Measurements from ENCODE around the gene ARHGDIG. TPM values are rescaled to one million over a fixed set of nuclear protein-coding genes. Genes with fewer than 3 reads are reported as not detected.

Gene ARHGDIG
- total RNA-seq, 3 donors from 2014 or later = not detected

GRCh38 chr16:311725-312124, 31.3 kb downstream of the ARHGDIG start:
- peaks cover 12% of the 10 kb centered on the region for H3K36me3 Mint-ChIP-seq (ENCODE audit: insufficient read depth)
- DNase-seq (no peak), ATAC-seq (no peak)
- H3K27me3 Mint-ChIP-seq (ENCODE audit: low read depth) = no peaks in the 10 kb centered on the region
- peaks cover 18% of the 10 kb centered on the region for H3K4me1 Mint-ChIP-seq (ENCODE audit: low read depth)
- no peaks in the 10 kb centered on the region for H3K9me3 Mint-ChIP-seq
- H3K4me3 Mint-ChIP-seq = no peak overlapping the region

GRCh38 chr16:314351-314750, 34.0 kb downstream of the ARHGDIG start:
- Mint-ChIP-seq H3K4me1 (ENCODE audit: low read depth) (peaks cover 28% of the 10 kb centered on the region), H3K9me3 (no peaks in the 10 kb centered on the region), H3K4me3 (no peak overlapping the region), H3K36me3 (ENCODE audit: insufficient read depth) (peaks cover 19% of the 10 kb centered on the region), H3K27me3 (ENCODE audit: low read depth) (no peaks in the 10 kb centered on the region)
- DNase-seq (no peak), ATAC-seq (no peak)

GRCh38 chr16:314795-315299, 34.5 kb downstream of the ARHGDIG start:
- no peaks in the 10 kb centered on the region for H3K27me3 Mint-ChIP-seq (ENCODE audit: low read depth)
- ATAC-seq = no peak
- no peak overlapping the region for H3K4me3 Mint-ChIP-seq
- H3K4me1 Mint-ChIP-seq (ENCODE audit: low read depth) = peaks cover 29% of the 10 kb centered on the region
- H3K9me3 Mint-ChIP-seq = no peaks in the 10 kb centered on the region
- DNase-seq = no peak
- H3K36me3 Mint-ChIP-seq (ENCODE audit: insufficient read depth) = peaks cover 19% of the 10 kb centered on the region

GRCh38 chr16:316741-317464, 36.5 kb downstream of the ARHGDIG start:
- H3K9me3 Mint-ChIP-seq = no peaks in the 10 kb centered on the region
- H3K36me3 Mint-ChIP-seq (ENCODE audit: insufficient read depth) = peaks cover 18% of the 10 kb centered on the region
- H3K4me1 Mint-ChIP-seq (ENCODE audit: low read depth) = peaks cover 41% of the 10 kb centered on the region
- H3K4me3 Mint-ChIP-seq = no peak overlapping the region
- peak in 1 of 2 donors; percentile 18 for ATAC-seq
- no peaks in the 10 kb centered on the region for H3K27me3 Mint-ChIP-seq (ENCODE audit: low read depth)
- no peak for DNase-seq

GRCh38 chr16:317583-317982, 37.2 kb downstream of the ARHGDIG start:
- peaks cover 13% of the 10 kb centered on the region for H3K36me3 Mint-ChIP-seq (ENCODE audit: insufficient read depth)
- peaks cover 43% of the 10 kb centered on the region for H3K4me1 Mint-ChIP-seq (ENCODE audit: low read depth)
- no peak overlapping the region for H3K4me3 Mint-ChIP-seq
- no peaks in the 10 kb centered on the region for H3K9me3 Mint-ChIP-seq
- ATAC-seq (peak in 1 of 2 donors; percentile 43), DNase-seq (no peak)
- H3K27me3 Mint-ChIP-seq (ENCODE audit: low read depth) = no peaks in the 10 kb centered on the region

- ATAC-seq (no peak), DNase-seq (no peak)
- Mint-ChIP-seq H3K36me3 (ENCODE audit: insufficient read depth) (peaks cover 13% of the 10 kb centered on the region), H3K4me3 (no peak overlapping the region), H3K4me1 (ENCODE audit: low read depth) (peaks cover 50% of the 10 kb centered on the region), H3K9me3 (no peaks in the 10 kb centered on the region), H3K27me3 (ENCODE audit: low read depth) (no peaks in the 10 kb centered on the region)
Observed at GRCh38 chr16:318628-319027, 38.2 kb downstream of the ARHGDIG start.

GRCh38 chr16:320206-320605, 39.8 kb downstream of the ARHGDIG start:
- H3K27me3 Mint-ChIP-seq (ENCODE audit: low read depth) = no peaks in the 10 kb centered on the region
- DNase-seq = no peak
- H3K4me3 Mint-ChIP-seq = no peak overlapping the region
- H3K36me3 Mint-ChIP-seq (ENCODE audit: insufficient read depth) = peaks cover 9% of the 10 kb centered on the region
- H3K9me3 Mint-ChIP-seq = no peaks in the 10 kb centered on the region
- ATAC-seq = no peak
- H3K4me1 Mint-ChIP-seq (ENCODE audit: low read depth) = peaks cover 61% of the 10 kb centered on the region

GRCh38 chr16:321532-321931, 41.1 kb downstream of the ARHGDIG start:
- Mint-ChIP-seq H3K4me3 (no peak overlapping the region), H3K4me1 (ENCODE audit: low read depth) (peaks cover 67% of the 10 kb centered on the region), H3K36me3 (ENCODE audit: insufficient read depth) (peaks cover 9% of the 10 kb centered on the region), H3K9me3 (no peaks in the 10 kb centered on the region), H3K27me3 (ENCODE audit: low read depth) (no peaks in the 10 kb centered on the region)
- ATAC-seq (no peak), DNase-seq (no peak)

- no peaks in the 10 kb centered on the region for H3K9me3 Mint-ChIP-seq
- H3K4me1 Mint-ChIP-seq (ENCODE audit: low read depth) = peaks cover 73% of the 10 kb centered on the region
- H3K36me3 Mint-ChIP-seq (ENCODE audit: insufficient read depth) = peaks cover 9% of the 10 kb centered on the region
- H3K27me3 Mint-ChIP-seq (ENCODE audit: low read depth) = no peaks in the 10 kb centered on the region
- H3K4me3 Mint-ChIP-seq = no peak overlapping the region
- ATAC-seq (no peak), DNase-seq (no peak)
Observed at GRCh38 chr16:322476-323143, 42.2 kb downstream of the ARHGDIG start.

GRCh38 chr16:324201-324450, 43.7 kb downstream of the ARHGDIG start:
- H3K27me3 Mint-ChIP-seq (ENCODE audit: low read depth) = no peaks in the 10 kb centered on the region
- DNase-seq (no peak), ATAC-seq (no peak)
- H3K4me1 Mint-ChIP-seq (ENCODE audit: low read depth) = peaks cover 68% of the 10 kb centered on the region
- H3K9me3 Mint-ChIP-seq = no peaks in the 10 kb centered on the region
- H3K4me3 Mint-ChIP-seq = peak overlapping the region; percentile 70
- H3K36me3 Mint-ChIP-seq (ENCODE audit: insufficient read depth) = peaks cover under 1% of the 10 kb centered on the region

- peak overlapping the region; percentile 70 for H3K4me3 Mint-ChIP-seq
- H3K27me3 Mint-ChIP-seq (ENCODE audit: low read depth) = no peaks in the 10 kb centered on the region
- no peaks in the 10 kb centered on the region for H3K9me3 Mint-ChIP-seq
- H3K4me1 Mint-ChIP-seq (ENCODE audit: low read depth) = peaks cover 63% of the 10 kb centered on the region
- DNase-seq (peak; percentile 43), ATAC-seq (peak; percentile 62 to 74)
- no peaks in the 10 kb centered on the region for H3K36me3 Mint-ChIP-seq (ENCODE audit: insufficient read depth)
Observed at GRCh38 chr16:324451-325334, 44.3 kb downstream of the ARHGDIG start.

- H3K4me1 Mint-ChIP-seq (ENCODE audit: low read depth) = peaks cover 62% of the 10 kb centered on the region
- H3K9me3 Mint-ChIP-seq = no peaks in the 10 kb centered on the region
- ATAC-seq (no peak), DNase-seq (no peak)
- H3K36me3 Mint-ChIP-seq (ENCODE audit: insufficient read depth) = peaks cover 5% of the 10 kb centered on the region
- peak overlapping the region; percentile 70 for H3K4me3 Mint-ChIP-seq
- no peaks in the 10 kb centered on the region for H3K27me3 Mint-ChIP-seq (ENCODE audit: low read depth)
Observed at GRCh38 chr16:325375-326145, 45.2 kb downstream of the ARHGDIG start.

- ATAC-seq = no peak
- no peak for DNase-seq
- no peaks in the 10 kb centered on the region for H3K27me3 Mint-ChIP-seq (ENCODE audit: low read depth)
- H3K36me3 Mint-ChIP-seq (ENCODE audit: insufficient read depth) = peaks cover 8% of the 10 kb centered on the region
- H3K9me3 Mint-ChIP-seq = no peaks in the 10 kb centered on the region
- no peak overlapping the region for H3K4me3 Mint-ChIP-seq
- peaks cover 65% of the 10 kb centered on the region for H3K4me1 Mint-ChIP-seq (ENCODE audit: low read depth)
Observed at GRCh38 chr16:330741-331140, 50.4 kb downstream of the ARHGDIG start.

Data from activated T-cell treated with anti-CD3 and anti-CD28 coated beads, Interleukin-2, amount 50 U/mL, for 4 hours (primary cell).